Activated CD8-positive, alpha-beta memory T cell treated with anti-CD3 and anti-CD28 coated beads for 48 hours (primary cell): ENCODE measurements around the gene GIGYF1.
"Not testable (repeated sequence)": the region's sequence is repeated elsewhere in the genome, so short reads cannot be mapped to it uniquely, and the experiment has no call there.

Experiments used
- DNase-seq, 3 experiments: peaks; one replicate each; pipeline ENCODE4 v3.0.0-alpha.2; 2020; ENCODE audit warnings: low read depth in 2 of 3, low spot score in 2 of 3

Gene GIGYF1

GRCh38 chr7:100711369-100711768, 17.3 kb upstream of the GIGYF1 start:
- no peak for DNase-seq

- DNase-seq: no peak
Observed at GRCh38 chr7:100710452-100710851, 16.4 kb upstream of the GIGYF1 start.

GRCh38 chr7:100708395-100708794, 14.3 kb upstream of the GIGYF1 start:
- DNase-seq: no peak

- no peak for DNase-seq
Observed at GRCh38 chr7:100706672-100707311, 12.7 kb upstream of the GIGYF1 start.

- DNase-seq: peak; percentile 95 to 98 (median 96)
Observed at GRCh38 chr7:100705753-100706671, 12.0 kb upstream of the GIGYF1 start, which contains the start of gene POP7. POP7 (plus strand) TSS chr7:100706121; CDS start chr7:100706831, 710 bp downstream.

- peak; percentile 63 to 91 (median 84) for DNase-seq
Observed at GRCh38 chr7:100705320-100705752, 11.3 kb upstream of the GIGYF1 start.

- DNase-seq: not testable (repeated sequence)
Observed at GRCh38 chr7:100701089-100701488, 7.0 kb upstream of the GIGYF1 start.

- DNase-seq: no peak
Observed at GRCh38 chr7:100699018-100699417, 5.0 kb upstream of the GIGYF1 start.

- no peak for DNase-seq
Observed at GRCh38 chr7:100696123-100696521, 2.1 kb upstream of the GIGYF1 start.

GRCh38 chr7:100693312-100694097, 545 bp downstream of the GIGYF1 start:
- DNase-seq: no peak

- no peak for DNase-seq
Observed at GRCh38 chr7:100692578-100692961, 1.5 kb downstream of the GIGYF1 start.

GRCh38 chr7:100691676-100692577, 2.1 kb downstream of the GIGYF1 start:
- peak in 2 of 3 experiments; percentile 77 to 79 for DNase-seq

GRCh38 chr7:100689230-100690135, 4.6 kb downstream of the GIGYF1 start:
- DNase-seq: no peak

- DNase-seq: no peak
Observed at GRCh38 chr7:100688326-100688860, 5.7 kb downstream of the GIGYF1 start.

GRCh38 chr7:100687751-100688300, 6.2 kb downstream of the GIGYF1 start:
- no peak for DNase-seq

GRCh38 chr7:100687261-100687660, 6.8 kb downstream of the GIGYF1 start:
- no peak for DNase-seq

GRCh38 chr7:100686822-100687211, 7.2 kb downstream of the GIGYF1 start:
- no peak for DNase-seq

GRCh38 chr7:100686201-100686821, 7.7 kb downstream of the GIGYF1 start:
- DNase-seq: no peak
